ENCODE results near the gene COG5.
"Not testable (repeated sequence)": the region's sequence is repeated elsewhere in the genome, so short reads cannot be mapped to it uniquely, and the experiment has no call there.

COG5 gene

DNA sequence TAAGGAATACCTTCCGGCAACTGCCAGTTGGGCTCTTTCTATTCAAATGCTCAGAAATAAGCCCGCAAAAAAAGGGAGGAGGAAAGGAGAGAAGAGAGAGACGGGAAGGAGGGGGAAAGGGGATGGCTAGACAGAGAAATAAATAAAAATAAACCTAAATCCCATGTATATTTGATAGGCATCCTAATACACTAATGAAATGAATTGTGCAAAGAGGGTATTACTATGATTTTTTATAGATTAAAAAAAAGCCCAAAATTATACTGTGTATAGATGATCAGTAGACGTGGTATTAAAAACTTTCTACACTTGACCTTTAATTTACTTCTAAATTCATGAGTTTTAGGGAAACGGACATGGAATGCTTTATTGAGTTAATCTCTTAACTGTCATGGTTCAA is 305.0 kb downstream of the COG5 start:
- DNase-seq: no peak

DNA sequence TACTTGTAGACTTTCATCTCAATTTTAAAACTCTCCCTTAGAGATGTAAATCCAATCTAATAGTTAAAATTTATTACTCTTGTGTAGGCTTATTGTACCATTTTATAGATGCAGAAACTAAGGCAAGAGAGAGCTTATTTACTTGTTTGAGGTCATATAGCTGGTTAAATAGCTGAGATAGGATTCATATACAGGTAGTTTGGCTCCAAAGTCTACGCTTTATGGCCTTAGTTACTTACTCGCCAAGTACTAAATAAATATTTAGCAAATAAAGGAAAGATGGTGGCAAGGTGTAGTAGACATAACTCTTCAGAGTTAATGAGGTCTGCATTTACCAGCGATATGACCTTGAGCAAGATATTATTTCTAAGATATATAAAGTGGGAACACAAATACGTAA is 308.1 kb downstream of the COG5 start:
- no peak for DNase-seq

DNA sequence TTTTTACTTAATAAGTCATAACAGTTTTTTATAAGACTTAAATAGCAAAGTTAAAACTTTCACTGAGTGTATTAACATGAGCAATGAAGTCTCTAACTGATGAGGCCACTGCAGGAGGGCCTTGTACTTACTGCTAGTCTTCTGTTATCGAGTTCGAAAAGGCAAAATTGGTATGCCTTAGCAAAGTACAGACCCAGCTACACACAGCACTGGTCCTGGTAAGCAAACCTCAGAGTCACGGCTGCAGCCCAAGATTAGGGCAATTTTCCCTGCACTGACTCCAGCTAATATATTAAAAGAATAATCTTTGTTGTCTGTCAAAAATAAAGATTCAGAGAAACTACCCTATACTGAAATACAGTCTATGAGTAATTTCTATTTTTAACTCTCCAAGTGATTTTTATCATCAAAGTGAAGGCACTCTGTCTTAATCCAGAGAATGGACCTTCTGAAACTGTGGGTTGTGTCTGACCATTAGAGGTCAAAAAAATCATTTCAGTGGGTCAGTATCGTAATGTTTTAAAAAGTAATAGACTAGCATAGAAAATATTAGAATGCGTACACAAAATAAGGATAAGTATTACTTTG is 309.2 kb downstream of the COG5 start:
- no peak for DNase-seq

DNA sequence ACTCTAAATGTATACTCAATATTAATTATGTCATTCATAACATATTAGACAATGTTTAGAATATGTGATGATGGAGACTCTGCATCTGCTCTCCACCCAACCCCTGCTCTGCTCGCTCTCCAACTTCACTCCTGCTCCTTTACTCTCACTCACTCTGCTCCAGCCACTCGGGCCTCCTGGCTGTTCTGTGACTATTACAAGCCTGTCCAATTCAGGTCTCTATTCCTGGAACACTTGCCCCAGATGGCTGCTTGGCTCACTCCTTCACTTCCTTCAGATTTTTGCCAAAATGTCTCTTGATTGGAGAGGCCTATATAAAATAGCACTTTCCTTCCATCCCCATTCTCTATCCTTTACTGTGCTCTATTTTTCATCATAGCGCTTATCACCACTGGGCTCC is 310.1 kb downstream of the COG5 start:
- no peak for DNase-seq

DNA sequence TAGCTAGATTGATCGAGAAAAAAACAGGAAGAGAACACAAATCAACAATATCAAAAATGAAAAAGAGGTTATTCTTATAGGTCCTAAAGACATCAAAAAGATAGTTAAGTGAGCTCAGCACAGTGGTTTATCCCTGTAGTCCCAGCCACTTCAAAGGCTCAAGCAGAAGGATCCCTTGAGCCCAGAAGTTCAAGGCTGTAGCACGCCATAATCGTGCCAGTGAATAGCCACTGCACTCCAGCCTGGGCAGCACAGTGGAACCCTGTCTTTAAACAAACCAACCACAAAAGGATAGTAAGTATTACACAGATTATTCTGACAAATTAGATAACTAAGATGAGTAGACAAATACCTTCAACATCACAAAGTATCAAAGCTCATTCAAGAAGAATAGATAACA is 311.8 kb downstream of the COG5 start:
- no peak for DNase-seq

DNA sequence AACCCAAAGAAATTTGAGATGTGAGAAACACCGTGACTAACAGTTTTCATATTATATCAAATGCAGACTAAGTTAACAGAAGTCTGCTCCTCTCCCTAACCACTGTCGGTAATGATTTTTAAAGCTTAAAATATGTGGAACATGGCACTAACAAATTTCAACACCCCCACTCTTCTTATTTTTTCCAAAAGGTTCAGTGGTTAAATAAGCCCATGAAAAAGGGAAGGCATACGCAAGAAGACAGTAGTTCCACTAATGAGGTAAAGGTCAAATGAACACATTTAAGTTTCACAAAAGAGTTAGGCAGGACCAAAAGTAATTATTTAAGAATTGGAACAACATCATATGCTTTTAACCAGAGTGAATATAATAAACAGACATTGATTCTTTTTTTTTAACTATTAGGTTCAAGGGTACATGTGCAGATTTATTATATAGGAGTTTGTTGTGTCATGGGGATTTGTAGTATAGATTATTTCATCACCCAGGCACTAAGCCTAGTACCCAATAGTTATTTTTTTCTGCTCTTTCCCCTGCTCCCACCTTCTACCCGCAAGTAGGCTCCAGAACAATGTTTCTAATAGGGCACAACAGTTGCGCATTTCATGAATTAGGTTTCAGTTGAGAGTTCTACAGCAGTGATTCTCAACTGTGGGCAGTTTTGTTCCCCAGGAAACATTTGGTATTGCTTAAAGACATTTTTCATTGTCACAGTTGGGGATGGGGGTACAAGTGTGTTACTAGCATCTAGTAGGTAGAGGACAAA is 315.0 kb downstream of the COG5 start:
- DNase-seq: no peak

DNA sequence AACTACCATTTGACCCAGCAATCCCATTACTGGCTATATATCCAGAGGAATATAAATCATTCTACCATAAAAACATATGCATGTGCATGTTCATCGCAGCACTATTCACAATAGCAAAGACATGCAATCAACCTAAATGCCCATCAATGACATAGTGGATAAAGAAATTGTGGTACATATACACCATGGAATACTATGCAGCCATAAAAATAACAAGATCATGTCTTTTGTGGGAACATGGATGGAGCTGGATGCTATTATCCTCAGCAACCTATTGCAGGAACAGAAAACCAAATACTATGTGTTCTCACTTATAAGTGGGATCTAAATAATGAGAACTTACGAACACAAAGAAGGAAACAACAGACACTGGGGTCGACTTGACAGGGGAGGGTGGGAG is 316.9 kb downstream of the COG5 start:
- DNase-seq: not testable (repeated sequence)

DNA sequence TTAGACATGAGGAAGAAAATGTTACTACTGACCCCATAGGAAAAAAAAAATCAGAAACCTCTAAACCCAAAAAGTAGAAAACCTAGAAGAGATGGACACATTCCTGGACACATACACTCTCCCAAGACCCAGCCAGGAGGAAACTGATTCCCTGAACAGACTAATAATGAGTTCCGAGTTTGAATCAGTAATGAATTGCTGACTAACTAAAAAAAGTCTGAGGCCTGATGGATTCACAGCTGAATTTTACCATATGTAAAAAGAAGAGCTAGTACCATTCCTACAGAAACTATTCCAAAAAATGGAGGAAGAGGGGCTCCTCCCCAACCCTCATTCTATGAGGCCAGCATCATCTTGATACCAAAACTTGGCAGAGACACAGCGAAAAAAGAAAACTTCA is 319.1 kb downstream of the COG5 start:
- no peak for DNase-seq

DNA sequence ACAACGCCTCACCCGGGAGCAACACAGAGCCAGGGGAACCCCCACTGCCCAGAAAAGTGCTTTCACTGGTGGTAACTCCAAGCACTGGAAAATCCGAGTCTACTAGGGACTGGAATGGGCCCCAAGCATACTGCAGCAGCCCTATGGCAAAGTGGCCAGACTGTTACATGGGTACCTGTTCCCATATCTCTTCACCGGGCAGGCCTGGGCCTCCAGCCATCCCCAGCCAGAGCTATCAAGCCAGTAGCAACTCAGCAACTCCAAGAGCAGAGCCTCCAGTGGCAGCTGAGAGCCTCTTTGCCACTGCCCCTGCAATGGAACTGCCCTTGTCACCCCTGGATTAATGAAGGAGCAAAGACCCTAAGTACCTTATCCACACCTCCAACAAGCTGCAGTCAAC is 321.5 kb downstream of the COG5 start:
- no peak for DNase-seq

DNA sequence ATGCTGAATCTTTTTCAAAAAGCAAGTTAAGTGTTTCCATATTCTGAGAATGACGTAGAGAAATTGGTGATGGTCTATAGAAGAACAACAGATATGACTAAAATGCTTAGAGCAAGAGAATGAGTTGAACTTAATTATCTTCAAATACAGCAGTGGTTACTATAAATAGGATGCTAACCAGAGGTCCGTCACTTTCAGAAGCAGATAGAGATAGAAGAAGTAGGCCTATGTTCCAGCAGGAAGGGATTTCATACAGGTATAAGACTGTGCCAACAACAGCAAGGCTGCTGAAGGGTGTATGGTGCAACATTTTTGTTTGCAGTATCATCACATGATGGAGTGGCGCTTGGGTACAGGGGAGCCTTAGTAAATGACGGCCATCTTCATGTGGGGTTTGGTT is 326.3 kb downstream of the COG5 start:
- DNase-seq: no peak

DNA sequence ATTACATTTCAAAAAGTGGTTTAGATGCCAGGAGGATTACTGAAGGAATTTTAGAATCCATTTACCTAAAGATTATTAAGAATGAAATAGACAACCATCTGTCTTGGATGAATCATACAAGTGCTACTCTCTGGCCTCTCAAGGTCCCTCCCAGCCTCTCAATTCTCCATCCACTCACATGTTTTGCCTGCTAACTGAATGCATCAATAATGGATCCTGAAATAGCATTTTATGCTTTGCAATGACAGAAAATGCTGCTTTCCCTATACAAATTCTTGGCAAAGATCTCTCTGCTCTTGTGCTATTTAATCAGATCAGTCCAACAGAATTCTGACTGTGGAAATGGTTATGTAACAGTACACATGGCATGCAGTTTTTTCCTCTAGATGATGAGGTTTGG is 326.9 kb downstream of the COG5 start:
- no peak for DNase-seq

DNA sequence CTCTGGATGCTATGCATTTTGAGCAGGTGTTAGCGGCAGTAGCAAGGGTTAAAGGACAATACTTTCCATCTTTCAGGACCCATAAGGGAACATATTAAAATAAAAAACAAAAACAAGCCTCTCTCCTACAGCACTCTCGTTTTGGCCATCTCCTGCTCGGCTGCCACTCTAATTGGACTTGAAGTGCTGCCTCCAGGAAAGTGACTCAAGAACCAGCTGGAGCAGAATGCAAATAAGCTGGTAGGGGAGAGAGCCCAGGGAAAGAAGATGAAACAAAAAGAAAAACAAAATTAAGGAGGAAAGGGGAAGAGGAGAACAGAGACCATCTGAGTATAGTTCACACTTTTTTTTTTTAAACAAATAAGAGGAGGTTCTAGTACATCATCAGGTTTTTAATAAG is 329.3 kb downstream of the COG5 start:
- no peak for DNase-seq

DNA sequence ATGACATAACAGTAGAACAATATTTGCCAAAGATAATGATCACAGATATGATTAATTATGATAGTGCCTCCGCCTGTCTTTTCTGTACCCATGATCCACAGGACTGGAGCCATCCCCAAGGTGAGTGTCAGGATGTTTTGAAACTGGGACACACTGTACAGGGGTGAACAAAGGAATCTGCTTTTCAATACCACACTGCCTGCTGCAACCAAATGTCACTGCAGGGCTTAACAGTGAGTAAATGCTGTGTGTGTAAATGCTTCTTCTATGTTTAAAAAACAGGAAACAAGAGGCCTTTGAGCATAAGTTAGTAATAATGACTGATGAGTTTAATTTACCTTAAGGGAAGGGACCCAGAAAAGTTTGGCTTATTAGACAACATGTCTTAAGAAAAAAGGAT is 329.7 kb downstream of the COG5 start:
- no peak for DNase-seq

DNA sequence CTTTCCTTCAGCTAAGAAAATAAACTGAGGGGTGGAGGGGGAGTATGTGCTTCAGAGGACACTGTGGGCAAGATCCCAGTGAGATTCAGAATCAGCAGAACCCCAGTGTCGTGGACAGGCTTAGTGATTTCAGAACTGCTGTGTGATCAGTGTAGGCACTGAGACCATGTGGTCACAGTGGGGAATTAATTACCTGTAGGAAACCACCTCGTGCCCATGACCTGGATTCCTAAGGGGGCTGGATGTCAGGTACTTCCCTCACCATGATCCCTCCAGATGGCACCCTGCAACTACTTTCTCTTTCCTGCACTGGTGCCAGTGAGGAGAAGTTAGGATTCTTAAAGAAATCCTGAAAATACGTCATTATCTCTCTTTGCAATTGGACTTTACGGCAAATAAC is 330.5 kb downstream of the COG5 start:
- no peak for DNase-seq

DNA sequence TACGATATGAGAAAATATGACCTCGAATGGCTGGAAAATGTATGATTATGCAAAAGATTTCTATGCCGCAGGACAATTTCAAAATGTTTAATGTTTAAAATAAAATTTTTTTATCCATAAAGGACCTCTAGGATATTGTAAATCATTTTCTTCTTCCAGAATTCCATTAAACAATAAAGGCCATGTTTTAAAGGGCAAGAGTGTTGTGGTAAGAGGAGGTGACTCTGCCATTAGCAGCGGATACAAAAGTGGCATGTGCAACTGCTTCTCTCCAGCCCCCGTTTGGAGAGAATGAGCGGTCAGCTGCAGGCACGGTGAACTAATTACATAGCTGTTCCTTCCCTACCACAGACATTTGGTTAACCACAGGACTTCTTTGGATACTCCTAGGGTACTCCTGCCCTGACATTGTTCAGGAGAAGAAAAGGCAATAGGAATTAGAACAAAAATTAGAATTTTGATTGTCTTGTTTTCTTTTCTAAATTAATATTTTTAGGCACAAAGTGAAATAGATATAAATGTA is 331.1 kb downstream of the COG5 start:
- DNase-seq: no peak

DNA sequence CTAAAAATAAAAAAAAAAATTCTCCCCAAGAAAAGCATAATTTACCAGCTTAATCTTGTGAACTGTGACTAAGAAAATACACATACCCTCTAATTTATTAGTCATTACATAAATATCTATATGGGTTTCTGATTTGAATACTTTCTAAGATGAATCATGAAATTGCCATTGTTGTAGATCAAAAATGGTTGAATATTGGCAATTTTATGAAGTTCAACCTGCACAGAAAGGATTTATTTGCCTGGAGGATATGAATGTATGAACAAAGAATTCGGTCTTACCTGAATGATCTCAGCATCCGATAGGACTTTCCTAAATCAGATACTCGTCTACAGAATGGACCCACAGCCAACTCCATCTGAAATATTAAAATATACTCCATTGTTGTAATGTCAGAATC is 333.4 kb downstream of the COG5 start:
- no peak for DNase-seq

DNA sequence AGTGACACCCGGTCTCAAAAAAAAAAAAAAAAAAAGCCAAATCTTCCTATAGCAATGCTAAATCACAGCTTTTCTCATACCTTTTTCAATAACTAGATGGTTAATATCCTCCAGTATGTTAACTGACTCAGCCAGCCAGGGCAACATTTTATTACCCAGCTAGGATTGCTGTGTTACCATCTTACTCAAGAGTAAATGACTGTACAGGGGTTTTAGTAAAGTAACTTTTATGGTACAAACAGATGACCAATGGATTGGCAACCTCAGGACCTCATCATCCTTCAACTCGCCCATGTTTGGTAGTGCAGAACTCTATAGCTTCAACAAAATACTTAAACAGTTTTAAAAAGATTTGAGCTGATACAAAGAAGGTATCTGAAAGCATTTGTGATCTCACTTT is 335.4 kb downstream of the COG5 start:
- no peak for DNase-seq

DNA sequence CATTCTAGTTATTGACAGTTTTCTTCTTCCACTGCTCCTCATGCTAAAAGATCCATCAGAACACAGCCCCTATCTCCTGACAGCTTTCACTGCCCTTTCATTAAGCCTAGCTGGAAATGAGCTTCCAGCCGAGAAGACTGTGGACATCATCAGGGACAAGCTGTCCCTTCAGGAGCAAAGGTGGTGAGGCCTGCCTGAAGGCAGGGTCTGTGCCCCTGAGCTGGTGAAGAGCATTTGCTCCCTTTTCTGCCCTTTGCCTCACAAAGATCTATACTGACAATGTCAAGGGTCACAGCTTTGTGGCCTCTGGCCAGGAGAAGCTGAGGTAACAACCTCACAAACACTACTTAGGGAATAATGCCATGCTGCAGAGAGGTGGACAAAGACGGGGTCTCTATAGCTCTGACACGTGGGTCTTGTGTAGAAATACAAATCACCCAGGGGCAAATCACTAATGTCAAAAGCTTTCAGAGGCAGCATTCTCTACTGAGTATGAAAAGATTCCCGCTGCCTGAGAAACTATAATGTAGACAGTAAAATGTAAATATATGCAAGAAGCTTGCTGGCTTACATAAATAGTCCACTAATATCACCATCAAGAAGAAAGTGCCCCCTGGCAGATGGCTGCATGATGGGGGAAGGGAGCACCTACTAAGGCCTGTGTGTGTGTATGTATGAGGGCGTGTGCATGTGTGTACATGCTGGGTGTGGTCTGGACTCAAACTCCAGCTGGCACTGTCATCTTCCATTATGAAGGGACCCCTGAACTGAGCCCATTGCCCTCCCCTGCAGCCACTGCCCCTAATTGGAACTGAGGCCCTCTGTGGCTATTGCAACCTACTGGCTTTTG is 339.1 kb downstream of the COG5 start:
- no peak for DNase-seq

DNA sequence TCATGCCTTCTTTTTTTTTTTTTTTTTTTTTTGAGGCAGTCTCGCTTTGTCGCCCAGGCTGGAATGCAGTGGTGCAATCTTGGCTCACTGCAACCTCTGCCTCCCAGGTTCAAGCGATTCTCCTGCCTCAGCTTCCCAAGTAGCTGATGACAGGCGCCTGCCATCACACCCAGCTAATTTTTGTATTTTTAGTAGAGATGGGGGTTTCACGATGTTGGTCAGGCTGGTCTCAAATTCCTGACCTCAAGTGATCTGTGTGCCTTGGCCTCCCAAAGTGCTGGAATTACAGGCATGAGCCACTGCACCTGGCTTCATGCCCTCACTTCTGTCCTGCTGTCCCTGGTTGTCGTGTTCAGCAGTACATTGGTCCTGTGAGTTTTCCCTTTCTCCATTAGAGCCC is 342.9 kb downstream of the COG5 start:
- not testable (repeated sequence) for DNase-seq

DNA sequence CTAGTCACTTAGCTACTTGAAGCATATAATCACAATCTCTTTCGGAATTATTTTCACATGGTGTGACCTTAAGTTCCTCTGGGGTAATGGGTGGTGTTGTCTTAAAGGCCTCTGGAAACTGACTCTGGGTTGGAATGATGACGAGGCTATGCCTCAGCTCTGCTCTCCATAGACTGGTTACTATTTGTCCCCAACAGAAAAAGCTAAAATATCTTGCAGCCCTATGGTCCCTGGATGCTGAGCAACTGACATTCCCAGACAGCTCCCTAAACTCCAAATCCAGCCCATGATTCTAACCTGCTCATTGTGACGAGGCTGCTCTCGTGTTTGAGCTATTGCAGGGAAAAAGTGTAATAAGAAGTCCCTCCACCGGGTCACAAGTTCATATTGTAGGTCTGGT is 343.4 kb downstream of the COG5 start:
- no peak for DNase-seq

DNA sequence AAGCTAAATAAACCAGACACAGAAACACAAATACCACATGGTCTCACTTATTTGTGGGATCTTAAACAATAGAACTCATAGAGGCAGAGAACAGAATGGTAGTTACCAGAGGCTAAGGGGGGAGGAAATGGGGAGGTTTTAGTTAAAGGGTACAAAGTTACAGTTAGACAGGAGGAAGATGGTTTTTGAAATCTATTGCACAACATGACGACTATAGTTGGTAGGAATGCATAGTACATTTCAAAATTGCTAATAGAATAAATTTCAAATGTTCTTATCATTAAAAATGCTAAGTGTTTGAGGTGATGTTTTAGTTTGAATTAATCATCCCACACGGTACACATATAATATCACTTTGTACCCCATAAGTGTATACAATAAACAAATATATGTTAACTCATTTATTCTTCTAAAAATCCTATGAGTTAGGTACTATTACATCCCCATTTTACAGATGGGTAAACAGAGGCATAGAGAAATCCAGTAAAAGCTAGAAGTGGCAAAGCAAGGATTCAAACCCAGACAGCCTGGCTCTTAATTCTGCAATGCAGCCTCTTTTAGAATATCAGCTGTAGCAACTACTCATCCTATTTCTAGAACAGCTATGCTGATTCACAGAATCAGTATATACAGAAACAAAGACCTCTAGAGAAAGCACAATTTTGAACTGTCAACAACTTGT is 344.0 kb downstream of the COG5 start:
- DNase-seq: no peak

DNA sequence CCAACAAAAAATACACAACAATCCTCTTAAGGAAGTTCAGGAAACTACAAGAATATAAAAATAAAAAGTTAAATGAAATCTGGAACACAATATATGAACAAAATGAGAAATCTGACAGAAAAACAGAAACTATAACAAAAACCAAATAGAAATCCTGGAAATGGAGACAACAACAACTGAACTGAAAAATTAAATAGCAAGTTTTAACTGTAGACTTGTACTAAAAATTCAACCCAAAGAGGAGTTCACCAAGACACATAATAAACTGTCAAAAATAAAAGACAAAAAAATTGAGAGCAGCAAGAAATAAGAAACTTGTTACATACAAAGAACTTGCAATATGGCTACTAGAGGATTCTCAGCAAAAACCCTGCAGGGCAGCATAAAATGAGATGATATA is 349.8 kb downstream of the COG5 start:
- DNase-seq: no peak

DNA sequence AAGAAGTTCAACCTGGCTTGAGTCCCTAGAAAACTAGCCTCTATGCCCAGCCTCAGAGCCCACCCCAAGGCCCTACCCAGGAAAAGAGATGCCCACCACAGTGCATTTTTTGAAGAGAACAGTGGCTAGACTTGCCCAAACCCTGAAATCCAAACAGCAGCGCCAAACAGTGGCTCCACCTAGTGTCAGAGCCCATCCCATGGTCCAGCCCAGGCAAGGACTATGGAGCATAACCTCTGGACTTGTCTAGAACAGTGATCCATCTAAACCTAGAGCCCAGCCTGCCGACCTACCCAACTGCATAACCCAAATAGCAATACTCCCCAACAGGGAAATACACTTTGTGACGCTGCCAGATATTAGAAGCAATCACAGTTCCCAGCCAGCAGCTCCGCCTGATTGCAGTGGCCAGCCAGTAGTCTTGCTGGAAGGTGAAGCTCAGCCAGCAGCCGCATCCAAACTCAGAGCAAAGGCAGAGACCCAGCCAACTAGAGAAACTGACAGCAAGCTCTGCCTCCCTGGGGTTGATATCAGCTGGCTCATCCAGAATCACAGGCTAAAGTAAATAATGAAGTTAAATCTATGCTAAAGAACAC is 350.4 kb downstream of the COG5 start:
- DNase-seq: no peak
